Stimulated activated CD4-positive, alpha-beta T cell treated with anti-CD3 and anti-CD28 coated beads, Interleukin-2, amount 100 ng/mL, for 4 hours (primary cell): ENCODE measurements around the gene PKHD1.

Experiments used
- DNase-seq: peaks from one replicate; pipeline ENCODE4 v3.0.0-alpha.2; 2020; ENCODE audit warnings: low read depth

Gene PKHD1

GRCh38 chr6:51788121-51788520, 299.3 kb downstream of the PKHD1 start:
- DNase-seq, result no peak

GRCh38 chr6:51778666-51779065, 308.7 kb downstream of the PKHD1 start:
- DNase-seq, result no peak

- no peak for DNase-seq
These were observed 309.8 kb downstream of the PKHD1 start for GRCh38 chr6:51777618-51778017.

GRCh38 chr6:51775942-51776860, 311.2 kb downstream of the PKHD1 start:
- no peak for DNase-seq

GRCh38 chr6:51768087-51768486, 319.3 kb downstream of the PKHD1 start:
- DNase-seq, result no peak

- no peak for DNase-seq
These were observed 322.2 kb downstream of the PKHD1 start for GRCh38 chr6:51765230-51765629.

- DNase-seq, result no peak
These were observed 333.8 kb downstream of the PKHD1 start for GRCh38 chr6:51753635-51754034.

GRCh38 chr6:51743999-51744398, 343.4 kb downstream of the PKHD1 start:
- no peak for DNase-seq

- no peak for DNase-seq
These were observed 346.8 kb downstream of the PKHD1 start for GRCh38 chr6:51740658-51741057.

GRCh38 chr6:51738614-51739013, 348.8 kb downstream of the PKHD1 start:
- no peak for DNase-seq

- no peak for DNase-seq
These were observed 349.6 kb downstream of the PKHD1 start for GRCh38 chr6:51737580-51738360.

- DNase-seq, result no peak
These were observed 362.3 kb downstream of the PKHD1 start for GRCh38 chr6:51725155-51725554.

- DNase-seq, result no peak
These were observed 367.1 kb downstream of the PKHD1 start for GRCh38 chr6:51720327-51720726.

- no peak for DNase-seq
These were observed 368.1 kb downstream of the PKHD1 start for GRCh38 chr6:51719297-51719696.

- no peak for DNase-seq
These were observed 368.9 kb downstream of the PKHD1 start for GRCh38 chr6:51718533-51718932.

- DNase-seq, result no peak
These were observed 369.9 kb downstream of the PKHD1 start for GRCh38 chr6:51717477-51717876.

GRCh38 chr6:51711876-51712275, 375.5 kb downstream of the PKHD1 start:
- DNase-seq, result no peak

GRCh38 chr6:51706086-51706485, 381.3 kb downstream of the PKHD1 start:
- DNase-seq, result no peak

GRCh38 chr6:51704932-51705540, 382.4 kb downstream of the PKHD1 start:
- no peak for DNase-seq

- DNase-seq, result no peak
These were observed 384.6 kb downstream of the PKHD1 start for GRCh38 chr6:51702851-51703250.

GRCh38 chr6:51684603-51685002, 402.8 kb downstream of the PKHD1 start:
- no peak for DNase-seq

- no peak for DNase-seq
These were observed 403.4 kb downstream of the PKHD1 start for GRCh38 chr6:51684038-51684437.
